A549 (cell line): ENCODE results near the gene XDH. TPM values are rescaled to one million over a fixed set of nuclear protein-coding genes. Genes with fewer than 3 reads are reported as not detected.
A peak's percentile ranks its signal among the peaks of the same experiment; 100 is the strongest.

Experiments used
- ATAC-seq, 2 experiments: fragments of 200-7000 bp in 1 of 2; fragments of >200 bp in 1 of 2; cut with Nextera tagmentation in 1 of 2; cut with Tn5 transposase in 1 of 2; 3 replicates each; pipeline versions ENCODE4 v1.8.0 to v1.9.1; 2018 to 2020; ENCODE audit warnings: mild to moderate bottlenecking in 1 of 2, moderate library complexity in 1 of 2
- CTCF ChIA-PET: fragments of 300-600 bp; sonication (Branson Sonifier 250); formaldehyde crosslinking; extraction: SDS; loops from one replicate; lab custom pipeline; 2021; ENCODE audit warnings: antibody characterized with exemption, inconsistent platforms; lab: Yijun Ruan, JAX
- POLR2A ChIA-PET: fragments of 350-600 bp; formaldehyde crosslinking; extraction: SDS; loops from one replicate; lab custom pipeline; 2021; ENCODE audit warnings: antibody characterized with exemption, inconsistent platforms; lab: Yijun Ruan, JAX
- DNase-seq, 2 experiments: peaks; one replicate each; pipeline versions ENCODE4 v3.0.0 to v3.0.0-alpha.2; 2011 to 2016; ENCODE audit warnings: low read depth in 1 of 2, low spot score in 1 of 2
- FAIRE-seq: peaks from 2 replicates; lab custom pipeline; 2011; peaks lifted over from hg19 to GRCh38; lab: Jason Lieb, UNC
- H3K27ac ChIP-seq, 2 experiments: fragments of >200 bp; sonication (Bioruptor Twin); formaldehyde crosslinking; 3 replicates each; pipeline ENCODE4 v1.5.1; 2016 to 2017
- H3K4me1 ChIP-seq: fragments of >200 bp; sonication (Bioruptor Twin); formaldehyde crosslinking; 3 replicates; pipeline ENCODE4 v1.6.1; 2016
- H3K4me2 ChIP-seq: fragments of >200 bp; sonication (Bioruptor Twin); formaldehyde crosslinking; 3 replicates; pipeline ENCODE4 v1.6.1; 2016
- H3K4me3 ChIP-seq: fragments of >200 bp; sonication (Bioruptor Twin); formaldehyde crosslinking; 3 replicates; pipeline ENCODE4 v1.5.1; 2016
- H3K9me3 ChIP-seq: fragments of >200 bp; sonication (Bioruptor Twin); formaldehyde crosslinking; 3 replicates; pipeline ENCODE4 v1.6.1; 2016
- CBX2 ChIP-seq: fragments of 200-600 bp; sonication (generic); IDR thresholded peaks from 2 replicates; pipeline ENCODE4 v1.6.1; 2016; ENCODE audit warnings: low read depth, mild to moderate bottlenecking, borderline replicate concordance
- CBX8 ChIP-seq: fragments of 200-600 bp; sonication (generic); IDR thresholded peaks from 2 replicates; pipeline ENCODE4 v1.6.1; 2016
- CEBPB ChIP-seq, 2 experiments: fragments of >200 bp in 1 of 2; sonication (Bioruptor Twin) in 1 of 2; formaldehyde crosslinking in 1 of 2; IDR thresholded peaks; 2 replicates each; pipeline ENCODE4 v1.6.1; 2012 to 2016
- E2F6 ChIP-seq: IDR thresholded peaks from 2 replicates; pipeline ENCODE4 v1.6.1; 2012; ENCODE audit warnings: low read depth, borderline replicate concordance
- EP300 ChIP-seq, 2 experiments: fragments of >200 bp; sonication (Bioruptor Twin); formaldehyde crosslinking; IDR thresholded peaks; 2 replicates in 1 of 2; 3 replicates in 1 of 2; pipeline ENCODE4 v1.6.1; 2016 to 2017
- GATA3 ChIP-seq: IDR thresholded peaks from 2 replicates; pipeline ENCODE4 v1.6.1; 2012; ENCODE audit warnings: borderline replicate concordance
- HEYL ChIP-seq: fragments of 250-450 bp; sonication (Bioruptor Pico); IDR thresholded peaks from 2 replicates; pipeline ENCODE4 v1.8.0; 2021; ENCODE audit warnings: mild to moderate bottlenecking, moderate library complexity
- HOXB13 ChIP-seq: fragments of 250-450 bp; sonication (Bioruptor Pico); IDR thresholded peaks from 2 replicates; pipeline ENCODE4 v1.5.0; 2020; ENCODE audit warnings: low read depth, mild to moderate bottlenecking, moderate library complexity
- JUN ChIP-seq, 2 experiments: fragments of >200 bp; sonication (Bioruptor Twin); formaldehyde crosslinking; IDR thresholded peaks; 2 replicates in 1 of 2; 3 replicates in 1 of 2; pipeline ENCODE4 v1.6.1; 2016 to 2017
- KDM1A ChIP-seq: fragments of 200-600 bp; sonication (generic); IDR thresholded peaks from 2 replicates; pipeline ENCODE4 v1.6.1; 2016; ENCODE audit warnings: low read depth, mild to moderate bottlenecking
- PHF8 ChIP-seq: fragments of 200-600 bp; sonication (generic); IDR thresholded peaks from 2 replicates; pipeline ENCODE4 v1.6.1; 2016; ENCODE audit warnings: low read depth, mild to moderate bottlenecking, antibody characterized with exemption, moderate library complexity, borderline replicate concordance
- POLR2AphosphoS2 ChIP-seq: conservative IDR thresholded peaks from 2 replicates; pipeline ENCODE4 v1.6.1; 2012; ENCODE audit warnings: low read length, improper control_type of control experiment, inconsistent platforms
- REST ChIP-seq: fragments of 200-600 bp; sonication (generic); IDR thresholded peaks from 2 replicates; pipeline ENCODE4 v1.6.1; 2016; ENCODE audit warnings: antibody characterized with exemption, mild to moderate bottlenecking, moderate library complexity
- TFCP2L1 ChIP-seq: fragments of 250-450 bp; sonication (Bioruptor Pico); IDR thresholded peaks from 2 replicates; pipeline ENCODE4 v1.5.0; 2021; ENCODE audit warnings: mild to moderate bottlenecking
- TP53 ChIP-seq: fragments of 250-450 bp; sonication (Bioruptor Pico); IDR thresholded peaks from 2 replicates; pipeline ENCODE4 v1.5.0; 2021; ENCODE audit warnings: mild to moderate bottlenecking, moderate library complexity
- ZC3H11A ChIP-seq: fragments of 450-650 bp; IDR thresholded peaks from 2 replicates; pipeline ENCODE4 v1.6.1; 2014; ENCODE audit warnings: antibody characterized with exemption, mild to moderate bottlenecking
- WGBS: methylation state at CpG from one replicate; pipeline ENCODE4 v1.1.6; 2017; ENCODE audit errors: missing lambda C conversion rate; 5-methylcytosine and 5-hydroxymethylcytosine counted together
- polyA plus RNA-seq, 4 experiments: library from polyadenylated mRNA; depleted of rRNA in 3 of 4; stranded (reverse); fragments of >200 nt; fragmentation: RNase III in 1 of 4; extraction: RNeasy Plus Mini Kit Qiagen cat#74134 plus additional on column Dnase treatment in 1 of 4; gene quantifications; 2 replicates in 3 of 4; 3 replicates in 1 of 4; pipeline ENCODE4 v1.2.3, GENCODE V29; 2011 to 2017
- TF ChIP-seq, protein P1 (sequence below): fragments of 150-350 bp; IDR thresholded peaks from 2 replicates; pipeline ENCODE4 v1.6.1; 2014; ENCODE audit warnings: low read depth, mild to moderate bottlenecking, low read length
- TF ChIP-seq, protein P2 (sequence below): fragments of 250-450 bp; sonication (Bioruptor Pico); IDR thresholded peaks from 2 replicates; pipeline ENCODE4 v1.5.0; 2021; ENCODE audit warnings: mild to moderate bottlenecking, moderate library complexity, borderline replicate concordance

XDH gene
- polyA plus RNA-seq, 2 of the 4 experiments (the other 2 are of a cell fraction) = 0.71 to 1.1 TPM

DNA sequence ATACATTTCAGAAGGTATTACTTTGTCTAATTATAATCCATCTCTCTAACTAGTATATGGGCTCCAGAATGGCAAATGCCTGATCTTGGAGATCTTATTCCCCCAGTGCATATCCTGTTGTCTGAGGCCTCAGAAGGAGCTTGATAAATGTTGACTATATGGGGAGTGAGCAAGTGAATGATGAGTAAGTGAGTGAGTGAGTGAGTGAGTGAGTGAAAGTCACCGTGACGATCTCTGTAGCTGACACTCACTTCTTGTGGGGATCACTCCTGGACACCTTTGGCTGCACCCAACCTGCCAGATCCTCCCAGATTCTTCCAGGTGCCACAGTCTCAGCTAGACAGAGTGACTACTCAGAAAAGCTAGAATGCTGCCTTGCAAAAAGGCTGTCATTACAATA lies 2.8 kb downstream of the XDH start:
- POLR2A ChIA-PET = interaction anchor here (1.0 kb wide), 1 partner anchor 10 kb away, joined by 3 read pairs; no protein-coding TSS in a partner anchor
- WGBS = 14% methylated on average over 2 of the region's 2 CpGs

GRCh38 chr2:31406593-31407385 lies 7.8 kb downstream of the XDH start:
- 80% methylated on average over 10 of the region's 10 CpGs for WGBS
- CTCF ChIA-PET = interaction anchor here (1.4 to 1.8 kb wide), 3 partner anchors 19 to 36 kb away, joined by 3 to 5 read pairs (median 4); no protein-coding TSS in a partner anchor
- FAIRE-seq = peak; percentile 94
- Histone ChIP-seq H3K27ac (peak overlapping the region in 1 of 2 experiments; percentile 2; a peak in 1 of 6 replicates), H3K9me3 (no peaks in the 10 kb centered on the region), H3K4me3 (no peak overlapping the region), H3K4me2 (no peak overlapping the region), H3K4me1 (peaks cover 46% of the 10 kb centered on the region)
- DNase-seq = no peak
- no peak for ATAC-seq
- POLR2A ChIA-PET = no interaction called here
- TF ChIP-seq TP53 = no peak
- no peak for TF ChIP-seq CBX8
- TF ChIP-seq POLR2AphosphoS2 = no peak
- no peak for TF ChIP-seq PHF8
- TF ChIP-seq EP300 (IDR thresholded peaks at IDR 0.05) = no peak
- no peak for TF ChIP-seq REST
- TF ChIP-seq ZC3H11A = no peak
- TF ChIP-seq KDM1A = no peak
- no peak for TF ChIP-seq HOXB13 (CRISPR knock-in tag)
- TF ChIP-seq, protein P1, sequence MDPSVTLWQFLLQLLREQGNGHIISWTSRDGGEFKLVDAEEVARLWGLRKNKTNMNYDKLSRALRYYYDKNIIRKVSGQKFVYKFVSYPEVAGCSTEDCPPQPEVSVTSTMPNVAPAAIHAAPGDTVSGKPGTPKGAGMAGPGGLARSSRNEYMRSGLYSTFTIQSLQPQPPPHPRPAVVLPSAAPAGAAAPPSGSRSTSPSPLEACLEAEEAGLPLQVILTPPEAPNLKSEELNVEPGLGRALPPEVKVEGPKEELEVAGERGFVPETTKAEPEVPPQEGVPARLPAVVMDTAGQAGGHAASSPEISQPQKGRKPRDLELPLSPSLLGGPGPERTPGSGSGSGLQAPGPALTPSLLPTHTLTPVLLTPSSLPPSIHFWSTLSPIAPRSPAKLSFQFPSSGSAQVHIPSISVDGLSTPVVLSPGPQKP = no peak
- TF ChIP-seq TFCP2L1 (CRISPR knock-in tag) = no peak
- no peak for TF ChIP-seq GATA3
- no peak for TF ChIP-seq E2F6
- TF ChIP-seq JUN (IDR thresholded peaks at IDR 0.05) = no peak
- TF ChIP-seq HEYL (CRISPR knock-in tag) = no peak

More for the DNA sequence above, 2.8 kb downstream of the XDH start:
- TF ChIP-seq CEBPB (IDR thresholded peaks at IDR 0.05) (no peak), CBX2 (no peak), GATA3 (no peak), REST (no peak), JUN (IDR thresholded peaks at IDR 0.05) (no peak)
- TF ChIP-seq, protein P2, sequence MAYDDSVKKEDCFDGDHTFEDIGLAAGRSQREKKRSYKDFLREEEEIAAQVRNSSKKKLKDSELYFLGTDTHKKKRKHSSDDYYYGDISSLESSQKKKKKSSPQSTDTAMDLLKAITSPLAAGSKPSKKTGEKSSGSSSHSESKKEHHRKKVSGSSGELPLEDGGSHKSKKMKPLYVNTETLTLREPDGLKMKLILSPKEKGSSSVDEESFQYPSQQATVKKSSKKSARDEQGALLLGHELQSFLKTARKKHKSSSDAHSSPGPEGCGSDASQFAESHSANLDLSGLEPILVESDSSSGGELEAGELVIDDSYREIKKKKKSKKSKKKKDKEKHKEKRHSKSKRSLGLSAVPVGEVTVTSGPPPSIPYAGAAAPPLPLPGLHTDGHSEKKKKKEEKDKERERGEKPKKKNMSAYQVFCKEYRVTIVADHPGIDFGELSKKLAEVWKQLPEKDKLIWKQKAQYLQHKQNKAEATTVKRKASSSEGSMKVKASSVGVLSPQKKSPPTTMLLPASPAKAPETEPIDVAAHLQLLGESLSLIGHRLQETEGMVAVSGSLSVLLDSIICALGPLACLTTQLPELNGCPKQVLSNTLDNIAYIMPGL = no peak
- TF ChIP-seq, all 56 proteins: peak for 0
- FAIRE-seq = no peak
- no peaks in the 10 kb centered on the region for H3K9me3 ChIP-seq
- DNase-seq = peak in 1 of 2 experiments; percentile 24
- peak overlapping the region; percentile 67 for H3K4me2 ChIP-seq
- peak overlapping the region; percentile 50 to 76; a peak in 5 of 6 replicates for H3K27ac ChIP-seq
- no peak overlapping the region for H3K4me3 ChIP-seq
- CTCF ChIA-PET = interaction anchor here (0.6 to 2.6 kb wide), 4 partner anchors 10 to 1320 kb away, joined by 3 to 11 read pairs (median 4); no protein-coding TSS in a partner anchor
- peaks cover 50% of the 10 kb centered on the region for H3K4me1 ChIP-seq
- peak; percentile 29 to 48; a peak in 2 of 6 replicates for ATAC-seq
